Measurements from ENCODE around the gene PRKG1.

Gene PRKG1

DNA sequence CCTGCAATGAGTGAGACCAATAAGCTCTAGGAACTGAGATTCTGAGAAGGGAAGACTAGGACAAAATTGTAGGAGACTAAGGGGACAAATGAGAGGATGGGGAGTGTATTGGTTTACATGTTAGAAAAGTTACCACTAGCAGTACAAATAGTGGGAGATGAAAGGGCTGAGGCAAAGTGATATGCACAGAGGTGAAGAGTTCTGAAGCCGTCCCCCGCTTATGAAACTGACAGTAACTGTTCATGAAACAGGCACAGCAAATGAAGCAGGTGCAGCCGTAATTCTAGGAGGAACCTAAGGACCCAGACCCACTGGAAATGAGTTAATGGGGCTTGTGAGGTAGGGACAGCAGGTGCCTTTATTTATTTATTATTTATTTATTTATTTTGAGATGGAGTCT lies 211.3 kb downstream of the PRKG1 start:
- H3K4me3 ChIP-seq (ENCODE audit: low read depth, low read length) = no peak overlapping the region
- no peak for TF ChIP-seq CTCF (IDR thresholded peaks at IDR 0.05; ENCODE audit: borderline replicate concordance, insufficient read depth, low read depth, low read length)

DNA sequence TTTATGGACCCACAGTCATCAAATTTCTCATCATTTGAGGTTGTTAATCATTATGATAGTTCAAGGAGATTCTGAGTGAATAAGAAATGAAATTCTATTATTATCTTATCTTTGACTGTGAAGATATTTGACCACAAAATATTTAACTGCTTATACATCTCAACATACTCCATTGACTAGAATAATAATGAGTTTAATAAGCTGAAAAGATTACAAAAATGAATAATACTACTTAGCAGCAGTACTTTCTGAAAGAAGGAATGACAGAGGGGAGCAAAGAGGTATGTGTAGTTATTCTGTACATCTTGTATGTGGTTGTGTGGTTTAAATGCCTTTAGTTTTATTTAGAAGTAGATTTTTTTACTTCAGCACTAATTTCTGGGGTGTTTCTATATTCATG lies 214.2 kb downstream of the PRKG1 start:
- H3K4me3 ChIP-seq (ENCODE audit: low read depth, low read length) = no peak overlapping the region
- TF ChIP-seq CTCF (IDR thresholded peaks at IDR 0.05; ENCODE audit: borderline replicate concordance, insufficient read depth, low read depth, low read length) = no peak

- TF ChIP-seq CTCF (IDR thresholded peaks at IDR 0.05; ENCODE audit: borderline replicate concordance, insufficient read depth, low read depth, low read length) = no peak
- H3K4me3 ChIP-seq (ENCODE audit: low read depth, low read length) = no peak overlapping the region
These were observed 215.2 kb downstream of the PRKG1 start for GRCh38 chr10:51289519-51289918.

DNA sequence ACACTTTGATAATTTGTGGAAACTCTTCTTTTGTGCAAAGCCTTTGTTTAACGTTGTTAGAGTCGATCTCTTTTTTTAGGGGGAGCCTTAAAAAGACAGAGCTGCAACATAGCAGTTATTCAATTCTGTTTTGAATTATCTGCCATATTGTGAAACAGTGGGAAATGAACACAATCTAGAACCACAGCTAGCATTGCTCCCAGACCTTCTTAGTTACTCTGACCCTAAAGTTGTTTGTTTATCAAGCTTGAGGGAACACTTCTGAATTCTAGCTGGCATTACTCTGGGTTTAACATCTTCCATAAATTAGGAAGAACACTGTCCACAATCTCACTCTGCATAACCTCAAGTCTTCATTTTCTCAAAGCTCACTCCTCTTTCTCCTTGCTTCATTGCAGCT lies 217.7 kb downstream of the PRKG1 start:
- TF ChIP-seq CTCF (IDR thresholded peaks at IDR 0.05; ENCODE audit: borderline replicate concordance, insufficient read depth, low read depth, low read length) = no peak
- H3K4me3 ChIP-seq (ENCODE audit: low read depth, low read length) = no peak overlapping the region

- no peak for TF ChIP-seq CTCF (IDR thresholded peaks at IDR 0.05; ENCODE audit: borderline replicate concordance, insufficient read depth, low read depth, low read length)
- H3K4me3 ChIP-seq (ENCODE audit: low read depth, low read length) = no peak overlapping the region
These were observed 223.2 kb downstream of the PRKG1 start for GRCh38 chr10:51297438-51297837.

DNA sequence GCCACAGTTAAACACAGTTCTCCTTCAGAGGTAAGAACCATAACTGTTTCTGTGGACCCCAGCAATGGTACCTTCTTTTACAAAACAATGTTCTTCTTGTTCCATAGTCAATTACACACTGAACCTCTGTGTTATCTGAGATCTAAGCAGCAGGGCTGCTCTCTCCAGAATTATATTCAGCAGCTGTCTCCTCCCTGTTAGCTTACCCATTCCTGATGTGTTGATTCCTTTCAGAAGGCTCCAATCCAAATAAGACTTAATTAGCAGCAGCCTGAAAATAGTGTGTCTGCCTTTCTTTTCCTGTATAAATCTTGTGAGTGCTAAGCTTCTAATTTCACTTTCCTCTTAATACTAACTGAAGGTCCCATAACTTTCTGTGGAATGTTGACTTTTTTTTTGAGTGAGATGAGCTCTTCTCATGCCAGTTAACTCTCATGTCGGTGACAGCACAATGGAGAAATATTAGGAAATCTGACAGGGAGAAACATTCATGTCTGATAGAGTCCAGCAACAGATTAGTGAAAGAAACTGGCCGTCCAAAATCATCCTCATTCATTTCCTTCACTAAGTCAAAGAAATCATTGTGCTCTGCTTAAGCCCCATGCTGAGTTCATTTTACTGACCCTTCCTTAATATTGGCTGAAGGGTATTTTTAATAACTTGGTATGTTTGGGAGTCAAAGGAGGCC lies 226.5 kb downstream of the PRKG1 start:
- H3K4me3 ChIP-seq (ENCODE audit: low read depth, low read length) = no peak overlapping the region
- TF ChIP-seq CTCF (IDR thresholded peaks at IDR 0.05; ENCODE audit: borderline replicate concordance, insufficient read depth, low read depth, low read length) = no peak

- no peak overlapping the region for H3K4me3 ChIP-seq (ENCODE audit: low read depth, low read length)
- no peak for TF ChIP-seq CTCF (IDR thresholded peaks at IDR 0.05; ENCODE audit: borderline replicate concordance, insufficient read depth, low read depth, low read length)
These were observed 227.4 kb downstream of the PRKG1 start for GRCh38 chr10:51301644-51302043.
